ENCODE results near the gene PTPRN2.

The PTPRN2 gene

GRCh38 chr7:157769526-157770215 lies 818.0 kb downstream of the PTPRN2 start:
- DNase-seq, result no peak

- DNase-seq, result peak; percentile 71
These were observed 818.5 kb downstream of the PTPRN2 start for GRCh38 chr7:157769086-157769485.

GRCh38 chr7:157768198-157768597 lies 819.4 kb downstream of the PTPRN2 start:
- no peak for DNase-seq

GRCh38 chr7:157767506-157768197 lies 820.0 kb downstream of the PTPRN2 start:
- no peak for DNase-seq

DNA sequence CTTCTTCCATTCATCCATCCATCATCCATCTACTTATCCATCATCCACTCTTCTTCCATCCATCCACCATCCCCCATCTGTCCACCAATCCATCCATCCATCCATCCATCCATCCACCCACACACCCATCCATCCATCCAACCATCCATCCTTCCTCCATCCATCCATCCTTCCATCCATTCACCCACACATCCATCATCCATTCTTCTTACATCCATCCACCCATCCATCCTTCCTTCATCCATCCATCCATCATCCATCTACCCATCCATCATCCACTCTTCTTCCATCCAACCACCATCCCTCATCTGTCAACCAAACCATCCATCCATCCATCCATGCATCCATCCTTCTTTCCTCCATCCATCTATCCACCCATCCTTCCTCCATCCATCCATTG lies 821.5 kb downstream of the PTPRN2 start:
- no peak for DNase-seq

GRCh38 chr7:157764946-157765537 lies 822.6 kb downstream of the PTPRN2 start:
- no peak for DNase-seq

DNA sequence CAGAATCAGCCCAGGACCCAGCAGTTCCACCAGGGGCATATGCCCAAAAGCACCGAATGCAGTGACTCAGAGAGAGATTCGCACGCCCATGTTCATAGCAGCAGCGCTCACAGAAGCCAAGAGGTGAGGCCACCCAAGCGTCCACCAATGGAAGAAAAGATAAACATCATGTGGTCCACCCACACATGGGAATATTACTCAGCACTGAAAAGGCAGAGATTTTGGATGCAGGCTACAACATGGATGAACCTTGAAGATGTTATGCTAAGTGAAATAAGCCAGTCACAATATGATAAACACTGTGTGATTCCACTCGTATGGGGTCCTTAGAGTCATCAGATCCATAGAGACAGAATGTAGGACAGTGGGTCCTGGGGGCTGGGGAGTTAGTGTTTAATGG lies 823.4 kb downstream of the PTPRN2 start:
- DNase-seq, result no peak

GRCh38 chr7:157763279-157764000 lies 824.2 kb downstream of the PTPRN2 start:
- DNase-seq, result no peak

- DNase-seq, result no peak
These were observed 824.8 kb downstream of the PTPRN2 start for GRCh38 chr7:157762824-157763223.

- no peak for DNase-seq
These were observed 827.5 kb downstream of the PTPRN2 start for GRCh38 chr7:157760004-157760730.

GRCh38 chr7:157759246-157759805 lies 828.3 kb downstream of the PTPRN2 start:
- no peak for DNase-seq

DNA sequence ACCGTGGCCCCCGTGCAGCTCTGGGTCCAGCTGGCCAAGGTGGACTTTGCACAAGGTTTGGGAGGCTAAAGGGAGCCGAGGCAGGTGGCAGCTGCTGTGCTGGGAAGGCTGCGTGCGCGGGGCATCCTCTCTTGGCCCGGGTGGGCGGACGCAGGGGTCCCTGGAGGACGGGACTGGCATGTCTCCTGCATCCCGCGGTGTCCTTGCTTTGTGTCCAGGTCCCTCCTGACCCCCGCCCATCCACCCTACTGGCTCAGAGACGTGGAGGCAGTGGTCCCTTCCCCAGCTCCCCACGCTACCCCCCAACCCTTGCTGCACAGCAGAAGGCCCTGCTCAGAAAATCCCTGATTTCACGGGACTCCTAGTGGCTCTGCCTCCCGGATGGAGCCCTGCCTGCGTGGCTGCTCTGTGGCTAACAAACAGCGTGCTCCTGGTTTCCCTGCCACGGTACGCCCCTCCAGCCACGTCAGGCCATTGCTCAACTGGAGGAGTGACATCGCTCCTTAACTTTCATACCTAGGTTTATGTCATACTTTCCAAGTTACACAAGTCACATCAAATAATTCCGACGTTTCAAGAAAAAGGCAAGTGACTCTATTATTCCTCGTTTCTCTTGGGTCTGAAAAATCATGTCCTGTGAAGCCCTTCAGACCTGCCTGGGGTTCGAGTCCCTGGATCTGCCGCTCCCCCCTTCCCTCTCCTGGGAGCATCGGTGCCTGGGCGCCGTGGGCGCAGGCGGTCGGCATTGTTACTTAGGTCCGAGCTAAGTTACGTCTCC lies 829.0 kb downstream of the PTPRN2 start:
- DNase-seq, result no peak

GRCh38 chr7:157757776-157758467 lies 829.7 kb downstream of the PTPRN2 start:
- DNase-seq, result no peak

DNA sequence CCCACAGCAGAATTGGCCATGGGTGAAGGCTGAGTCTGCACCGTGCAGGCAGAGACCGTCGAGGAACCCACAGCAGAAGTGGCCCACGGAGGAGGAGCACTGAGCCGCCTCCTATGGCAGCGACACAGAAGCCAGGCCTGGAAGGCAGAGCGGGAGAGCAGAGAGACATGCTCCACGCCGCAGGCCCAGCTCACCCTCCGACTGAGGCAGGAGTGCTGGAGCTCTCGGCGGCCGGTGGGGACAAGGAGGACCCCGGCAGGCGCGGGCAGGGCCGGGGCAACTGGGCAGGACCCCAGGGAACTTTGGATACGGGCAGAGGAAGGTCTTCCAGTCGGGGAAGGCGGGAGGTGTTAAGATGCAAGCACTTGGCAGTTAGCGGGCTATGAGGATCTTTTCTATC lies 830.4 kb downstream of the PTPRN2 start:
- no peak for DNase-seq

GRCh38 chr7:157755741-157756140 lies 831.9 kb downstream of the PTPRN2 start:
- no peak for DNase-seq

GRCh38 chr7:157754416-157754790 lies 833.2 kb downstream of the PTPRN2 start:
- no peak for DNase-seq

DNA sequence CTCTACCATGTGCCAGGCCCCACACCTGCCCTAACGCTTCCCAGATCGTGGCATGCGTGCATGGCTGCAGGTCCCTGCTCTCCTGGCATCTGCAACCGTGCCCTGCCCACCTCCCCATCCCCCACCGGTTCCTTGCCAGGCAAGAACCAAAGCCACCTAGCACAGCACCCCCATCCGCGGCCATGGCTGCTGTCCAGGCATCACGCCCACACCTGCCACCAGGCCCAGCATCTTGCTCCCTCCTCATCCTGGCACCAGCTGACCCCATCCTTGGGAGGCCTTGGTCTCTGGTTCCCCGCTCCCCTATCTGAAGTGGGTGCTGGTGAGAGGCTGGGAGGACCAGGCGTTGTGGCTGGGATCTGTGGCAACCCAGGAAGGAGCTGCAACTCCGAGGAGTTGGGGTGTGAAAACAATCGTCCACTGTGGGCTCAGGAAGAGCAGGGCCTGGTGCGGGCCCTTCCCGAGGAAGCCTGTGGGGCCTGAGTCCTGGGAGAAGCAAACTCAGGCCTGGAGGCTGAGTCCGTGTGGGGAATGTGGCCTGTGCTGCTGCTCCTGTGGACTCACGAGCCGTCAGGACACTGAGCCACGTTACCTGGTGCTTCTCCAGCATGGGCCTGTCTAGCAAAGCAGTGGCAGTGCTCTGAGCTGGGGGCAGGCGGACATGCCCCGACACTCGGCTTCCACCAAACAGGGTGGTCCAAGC lies 833.8 kb downstream of the PTPRN2 start:
- DNase-seq, result no peak

DNA sequence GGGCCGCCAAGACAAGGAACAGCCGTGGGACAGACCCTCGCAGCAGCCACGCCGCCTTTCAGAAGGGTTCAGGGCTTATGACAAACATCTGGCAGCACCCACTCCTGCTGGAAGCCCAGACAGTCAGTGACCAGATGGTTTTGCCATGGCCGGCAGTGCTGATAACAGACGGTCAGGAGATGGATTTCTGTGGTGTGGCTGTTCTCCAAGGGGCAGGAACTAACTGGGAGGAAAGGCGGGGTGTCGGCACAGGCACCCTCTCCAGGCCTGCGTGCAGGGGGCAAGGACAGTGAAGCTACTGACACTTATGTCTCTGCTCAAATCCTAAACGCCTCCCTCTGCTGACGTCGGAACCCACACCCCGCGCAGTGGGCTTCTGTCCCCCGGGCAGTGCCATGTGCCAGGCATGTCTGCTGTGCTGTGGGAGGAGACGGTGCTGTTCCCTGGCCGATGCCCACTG lies 834.8 kb downstream of the PTPRN2 start:
- DNase-seq, result no peak

DNA sequence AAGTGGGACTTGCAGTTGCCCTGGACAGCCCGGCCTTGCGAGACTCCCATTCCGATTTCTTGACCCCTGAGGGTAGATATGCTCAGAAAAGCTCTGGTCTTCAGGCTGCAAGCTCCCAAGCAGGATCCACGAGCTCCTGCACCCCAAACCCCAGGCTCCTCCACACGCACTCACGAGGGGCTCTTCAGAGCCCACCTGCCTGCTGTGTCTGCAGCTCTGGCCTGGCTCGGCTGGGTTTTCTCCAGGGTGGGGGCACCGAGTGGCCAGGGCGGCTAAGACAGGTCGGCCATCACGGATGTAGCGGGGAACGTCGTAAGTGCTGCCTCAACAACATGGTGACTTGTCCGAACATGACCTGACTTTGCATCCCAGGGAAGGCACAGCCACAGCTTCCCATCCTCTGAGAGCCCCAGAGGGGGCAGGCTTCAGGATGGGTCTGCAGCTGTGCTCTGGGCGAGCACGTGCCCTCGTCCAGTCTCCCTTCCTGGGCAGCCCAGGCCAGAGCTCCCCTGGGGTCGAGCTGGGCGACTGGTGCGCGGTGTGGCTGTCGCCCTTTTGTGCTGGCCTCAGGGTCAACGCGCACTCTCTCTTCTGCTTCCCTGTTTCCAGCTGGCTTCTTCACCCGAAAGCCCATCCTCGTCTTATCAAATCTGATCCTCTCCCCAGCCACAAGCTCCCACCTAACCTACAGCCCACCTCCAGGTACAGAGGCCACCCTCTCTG lies 835.5 kb downstream of the PTPRN2 start:
- DNase-seq, result no peak

DNA sequence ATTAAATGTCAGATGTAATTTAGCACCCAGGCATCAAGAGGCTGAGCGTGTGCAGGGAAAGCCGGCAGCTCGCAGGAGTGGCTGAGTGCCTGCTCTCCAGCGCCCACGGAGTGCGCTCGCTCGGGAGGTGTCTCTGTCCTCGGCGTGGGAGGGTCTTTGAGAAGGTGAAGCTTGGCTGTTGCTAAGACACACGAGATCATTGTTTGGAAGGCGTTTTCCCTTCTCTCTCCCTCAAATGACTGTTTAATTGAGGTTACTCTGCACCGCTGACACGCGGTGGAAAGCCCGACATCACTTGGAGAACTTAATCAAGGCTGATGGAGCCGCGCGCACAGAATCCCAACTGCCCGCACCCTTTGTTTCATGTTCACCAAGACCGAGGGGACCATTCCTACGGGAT lies 836.2 kb downstream of the PTPRN2 start:
- DNase-seq, result no peak

All from NCI-H146 (cell line).